NAMALWA (cell line): Measurements from ENCODE around the gene TPSB2.
"Not testable (repeated sequence)": the region's sequence is repeated elsewhere in the genome, so short reads cannot be mapped to it uniquely, and the experiment has no call there.

Experiments
- DNase-seq: peaks from one replicate; pipeline ENCODE4 v3.0.0-alpha.2; 2015; ENCODE audit warnings: low spot score

TPSB2 gene

DNA sequence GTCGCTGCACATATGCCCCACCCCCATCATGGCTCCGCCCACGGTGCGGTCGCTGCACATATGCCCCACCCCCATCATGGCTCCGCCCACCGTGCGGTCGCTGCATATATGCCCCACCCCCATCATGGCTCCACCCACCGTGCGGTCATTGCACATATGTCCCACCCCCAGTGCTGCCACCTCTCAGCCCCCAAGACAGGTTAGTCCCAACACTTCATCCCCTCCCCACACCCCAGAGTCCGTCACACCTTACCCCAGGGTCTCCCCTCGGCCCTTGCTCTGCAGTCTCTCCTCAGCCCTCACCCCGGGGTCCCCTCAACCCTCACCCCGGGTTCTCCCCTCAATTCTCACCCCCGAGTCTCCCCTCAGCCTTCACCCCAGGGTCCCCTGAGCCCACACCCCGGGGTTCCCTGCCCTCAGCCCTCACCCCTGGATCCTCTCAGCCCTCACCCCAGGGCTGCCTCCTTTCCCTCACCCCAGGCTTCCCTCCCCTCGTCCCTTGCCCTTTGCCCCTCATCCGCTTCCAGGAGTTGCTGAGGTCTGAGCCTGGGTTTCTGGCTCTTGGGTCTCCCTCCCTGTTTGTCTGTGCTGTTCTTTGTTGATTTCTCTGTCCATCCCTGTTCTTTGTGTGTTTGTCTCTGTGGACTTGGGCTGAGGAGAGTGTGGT is 30.5 kb downstream of the TPSB2 start:
- DNase-seq: peak; percentile 38

DNA sequence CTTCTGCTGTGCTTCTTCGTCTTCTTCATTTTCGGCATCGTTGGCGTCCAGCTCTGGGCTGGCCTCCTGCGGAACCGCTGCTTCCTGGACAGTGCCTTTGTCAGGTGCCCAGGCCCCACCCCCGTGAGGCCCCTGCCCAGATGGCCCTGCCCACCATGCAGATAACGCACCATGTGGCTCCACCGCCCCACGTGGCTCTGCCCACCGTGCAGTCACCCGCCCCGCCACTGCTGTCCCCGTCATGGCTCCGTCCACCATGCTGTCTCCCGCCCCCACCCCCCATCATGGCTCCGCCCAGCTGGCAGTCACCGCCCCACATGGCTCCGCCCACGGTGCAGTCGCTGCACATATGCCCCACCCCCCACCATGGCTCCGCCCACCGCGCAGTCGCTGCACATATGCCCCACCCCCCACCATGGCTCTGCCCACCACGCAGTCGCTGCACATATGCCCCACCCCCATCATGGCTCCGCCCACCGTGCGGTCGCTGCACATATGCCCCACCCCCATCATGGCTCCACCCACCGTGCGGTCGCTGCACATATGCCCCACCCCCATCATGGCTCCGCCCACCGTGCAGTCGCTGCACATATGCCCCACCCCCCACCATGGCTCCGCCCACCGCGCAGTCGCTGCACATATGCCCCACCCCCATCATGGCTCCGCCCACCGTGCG is 31.2 kb downstream of the TPSB2 start:
- not testable (repeated sequence) for DNase-seq

DNA sequence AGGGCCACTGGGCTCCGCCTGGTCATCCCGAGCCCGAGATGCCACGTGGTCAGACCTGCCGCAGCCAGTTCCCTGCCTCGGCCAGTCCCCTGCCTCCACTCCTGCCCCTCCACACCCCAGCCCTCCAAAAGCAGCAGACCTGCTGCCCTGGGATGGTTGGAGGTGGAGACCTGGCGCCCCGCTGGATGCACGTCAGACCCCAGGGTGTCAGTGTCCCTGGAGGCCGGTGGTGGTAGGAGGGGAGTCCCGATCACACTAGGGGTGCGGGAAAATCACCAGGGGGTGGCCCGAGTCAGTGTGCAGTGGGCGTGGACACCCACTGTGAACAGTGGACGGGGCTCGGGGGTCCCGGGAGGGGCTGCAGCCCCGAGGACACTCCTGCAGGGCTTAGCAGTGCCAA is 31.8 kb downstream of the TPSB2 start:
- DNase-seq: no peak

DNA sequence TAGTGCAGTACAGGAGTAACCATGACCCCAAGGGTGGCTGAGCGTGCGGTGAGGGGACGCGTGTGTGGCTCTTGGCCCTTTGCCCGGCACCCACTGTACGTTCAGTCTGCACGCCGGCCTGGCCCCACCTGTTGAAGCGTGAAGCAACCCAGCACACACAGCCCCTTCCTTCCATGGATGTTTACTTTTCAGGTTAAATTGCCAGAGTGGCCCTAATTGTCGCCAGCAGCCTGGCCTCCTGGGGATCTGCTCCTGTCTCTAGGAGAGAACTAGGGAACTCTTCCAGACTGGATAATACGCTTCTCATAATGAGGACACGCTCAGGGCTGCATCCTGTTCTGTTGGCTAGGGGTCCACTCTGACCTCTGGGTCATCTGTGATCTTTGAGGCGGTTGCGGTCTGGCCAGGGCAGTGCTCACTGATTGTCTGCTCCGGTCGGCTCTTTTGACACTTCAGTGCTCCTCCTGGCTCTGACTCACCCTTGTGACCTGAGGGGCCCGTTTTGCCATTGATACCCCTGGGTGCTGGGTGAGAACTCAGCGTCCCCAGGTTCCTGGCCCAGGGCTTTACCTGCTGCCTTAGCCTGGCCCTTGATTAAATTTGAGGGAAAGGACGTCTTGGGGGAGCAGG is 32.6 kb downstream of the TPSB2 start:
- DNase-seq: no peak

DNA sequence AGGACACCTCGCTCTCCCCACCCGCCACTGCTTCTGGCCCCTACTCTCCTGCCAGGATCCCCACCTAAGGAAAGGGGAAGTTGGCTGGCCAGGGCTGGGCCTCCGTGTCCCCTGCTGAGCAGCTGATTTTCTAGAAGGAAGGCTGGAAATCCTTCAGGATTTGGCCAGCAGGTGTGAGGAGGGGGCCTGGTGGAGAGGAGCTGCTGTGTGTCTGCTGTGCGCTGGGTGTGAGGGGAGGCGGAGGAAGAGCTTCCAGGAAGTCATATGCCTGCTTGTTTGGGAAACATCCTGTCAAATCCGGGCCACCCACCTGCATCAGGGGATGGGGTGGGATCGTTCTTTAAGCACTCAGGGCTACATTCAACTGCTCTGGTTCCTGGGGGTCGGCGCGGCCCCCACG is 33.5 kb downstream of the TPSB2 start:
- no peak for DNase-seq

DNA sequence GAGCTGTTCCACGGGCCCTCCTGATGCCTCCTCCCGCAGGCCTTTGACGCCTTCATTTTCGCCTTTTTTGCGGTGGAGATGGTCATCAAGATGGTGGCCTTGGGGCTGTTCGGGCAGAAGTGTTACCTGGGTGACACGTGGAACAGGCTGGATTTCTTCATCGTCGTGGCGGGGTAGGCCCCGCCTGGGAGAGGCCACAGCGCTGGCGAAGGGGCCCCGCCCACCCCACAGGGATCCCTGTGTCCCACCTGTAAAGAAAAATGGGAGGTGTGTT is 34.7 kb downstream of the TPSB2 start:
- no peak for DNase-seq

DNA sequence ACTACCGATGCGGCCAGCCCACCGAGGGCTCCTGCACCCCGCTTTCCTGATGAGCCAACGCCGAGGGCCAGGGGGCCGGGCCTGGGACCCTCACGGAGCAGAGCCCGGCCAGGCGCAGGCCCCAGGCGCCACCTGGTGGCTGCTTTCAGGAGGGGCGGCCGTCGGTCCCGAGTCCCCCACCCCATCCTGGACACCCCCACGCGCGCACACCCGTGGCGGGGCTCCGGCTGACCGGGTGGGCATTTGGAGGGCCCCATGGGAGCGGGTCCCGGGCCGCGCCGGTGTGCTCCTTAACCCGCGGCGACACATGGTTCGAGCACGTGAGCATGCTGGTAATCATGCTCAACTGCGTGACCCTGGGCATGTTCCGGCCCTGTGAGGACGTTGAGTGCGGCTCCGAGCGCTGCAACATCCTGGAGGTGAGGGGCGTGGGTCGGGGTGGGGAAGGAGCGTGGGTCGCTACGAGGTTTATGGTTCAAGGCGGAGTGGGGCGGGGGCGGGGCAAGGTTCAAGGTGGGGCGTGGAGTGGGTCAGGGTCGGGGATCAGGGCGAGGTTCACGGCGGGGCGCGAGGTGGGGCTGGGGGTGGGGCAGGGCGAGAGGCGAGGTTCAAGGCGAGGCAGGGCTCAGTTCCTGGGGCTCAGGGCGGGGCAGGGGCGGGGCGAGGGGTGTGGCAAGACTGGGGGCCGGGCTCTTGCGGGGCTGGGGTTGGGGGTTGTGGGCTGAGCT is 35.2 kb downstream of the TPSB2 start:
- DNase-seq: no peak

DNA sequence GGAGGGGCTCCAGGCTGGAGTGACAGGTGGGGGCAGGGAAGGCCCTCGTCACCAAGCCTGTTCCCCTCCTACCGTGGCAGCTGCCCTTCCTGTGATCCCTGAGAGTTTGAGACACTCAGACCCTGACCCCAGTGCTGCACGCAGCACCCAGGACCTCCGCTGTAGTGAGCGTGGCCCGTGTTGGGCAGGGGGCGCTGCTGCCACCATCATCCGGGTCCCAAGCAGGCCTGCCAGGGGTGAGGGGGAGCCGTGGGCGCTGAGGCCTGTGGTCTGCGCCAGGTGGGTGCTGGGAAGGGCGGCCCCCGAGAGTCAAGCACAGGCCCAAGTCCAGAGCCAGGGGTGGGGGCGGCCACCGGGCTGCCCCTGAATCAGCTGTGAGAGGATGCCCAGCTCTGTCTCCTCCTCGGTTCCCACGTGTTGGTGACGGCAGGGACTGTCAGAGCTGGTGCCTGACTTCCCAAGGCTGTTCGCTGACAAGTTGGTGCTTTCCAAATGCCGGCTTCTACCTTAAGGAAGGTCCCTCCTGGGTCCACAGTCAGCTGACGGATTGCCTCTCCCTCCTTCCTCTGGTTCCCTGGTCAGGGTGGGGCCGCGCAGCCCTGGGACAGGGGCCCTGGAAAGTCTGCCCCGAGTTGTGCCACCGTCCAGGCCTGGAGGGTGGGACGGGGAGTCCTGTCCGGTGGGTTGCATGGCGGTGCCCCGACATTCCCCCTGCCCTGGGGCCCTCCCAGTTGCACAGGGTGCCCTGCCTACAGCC is 36.0 kb downstream of the TPSB2 start:
- no peak for DNase-seq

DNA sequence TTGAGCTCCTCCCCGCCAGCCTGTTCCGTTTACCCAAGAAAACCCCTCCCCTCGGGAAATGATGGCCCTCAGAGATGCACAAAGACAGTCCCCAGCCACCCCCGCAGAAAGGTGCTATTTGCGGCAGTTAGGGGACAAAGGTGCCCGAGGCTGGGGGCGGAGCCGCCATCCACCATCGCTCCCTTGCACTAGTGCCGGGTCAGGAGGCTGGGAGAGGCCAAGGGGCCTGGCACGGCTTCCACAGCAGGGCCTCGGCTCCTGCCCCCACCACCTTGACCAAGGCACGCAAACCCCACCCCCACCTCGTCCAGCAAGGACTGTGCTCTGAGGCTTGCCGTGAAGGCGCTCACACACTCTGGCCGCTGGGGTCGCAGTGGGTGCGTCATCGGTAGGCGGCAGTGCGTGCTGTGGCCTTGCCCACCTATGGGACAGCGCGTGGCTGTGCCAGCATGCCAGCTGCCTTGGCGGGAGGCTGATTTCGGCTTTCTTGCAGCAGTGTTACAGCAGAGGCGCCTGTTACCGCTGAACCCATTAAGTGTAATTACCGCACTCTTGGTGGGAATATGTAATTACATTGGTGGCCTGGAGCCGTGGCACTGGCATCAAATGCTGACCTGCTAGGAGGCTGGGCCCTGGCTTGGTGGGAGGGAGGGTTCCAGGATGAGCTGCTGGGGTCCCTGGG is 36.7 kb downstream of the TPSB2 start:
- DNase-seq: no peak

DNA sequence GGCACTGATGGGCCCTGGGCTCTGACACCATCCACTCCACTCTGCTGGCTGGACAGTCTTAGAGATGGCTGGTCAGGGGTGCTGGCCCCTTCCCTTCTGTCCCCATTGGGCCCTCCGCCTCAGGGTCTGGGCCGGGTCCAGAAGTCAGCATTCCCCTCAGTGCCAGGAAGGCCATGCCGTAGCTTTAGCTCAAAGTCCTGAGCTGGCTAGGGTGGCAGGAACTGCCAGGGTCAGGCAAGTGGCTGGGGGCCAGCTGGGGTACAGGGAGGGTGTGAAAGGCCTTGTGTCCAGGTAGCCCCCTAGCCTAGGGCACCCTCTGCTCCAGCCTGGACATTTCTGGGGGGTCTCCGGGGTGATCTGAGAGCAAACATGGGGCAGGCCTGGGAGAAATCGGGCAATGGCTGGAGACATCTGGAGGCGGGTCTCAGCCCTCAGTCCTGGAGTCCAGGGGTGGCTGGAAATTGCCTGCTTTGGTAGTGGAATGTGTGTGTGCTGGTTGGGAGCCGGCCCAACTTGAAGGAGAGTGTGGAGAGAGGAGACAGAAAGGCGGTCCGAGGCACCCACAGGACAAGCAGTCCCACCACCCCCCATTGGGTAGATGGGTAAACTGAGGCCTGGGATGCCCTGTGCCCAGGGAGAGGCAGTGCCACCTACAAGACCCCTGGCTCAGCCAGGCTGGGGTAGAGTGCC is 37.5 kb downstream of the TPSB2 start:
- DNase-seq: no peak

DNA sequence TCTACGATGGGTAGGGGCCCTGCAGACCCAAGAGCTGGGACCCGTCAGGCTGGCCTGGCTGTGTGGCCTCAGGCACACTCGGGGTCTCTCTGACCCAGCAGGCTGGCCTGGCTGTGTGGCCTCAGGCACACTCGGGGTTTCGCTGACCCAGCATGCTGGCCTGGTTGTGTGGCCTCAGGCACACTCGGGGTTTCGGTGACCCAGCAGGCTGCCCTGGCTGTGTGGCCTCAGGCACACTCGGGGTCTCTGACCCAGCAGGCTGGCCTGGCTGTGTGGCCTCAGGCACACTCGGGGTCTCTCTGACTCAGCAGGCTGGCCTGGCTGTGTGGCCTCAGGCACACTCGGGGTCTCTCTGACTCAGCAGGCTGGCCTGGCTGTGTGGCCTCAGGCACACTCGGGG is 39.2 kb downstream of the TPSB2 start:
- DNase-seq: not testable (repeated sequence)

DNA sequence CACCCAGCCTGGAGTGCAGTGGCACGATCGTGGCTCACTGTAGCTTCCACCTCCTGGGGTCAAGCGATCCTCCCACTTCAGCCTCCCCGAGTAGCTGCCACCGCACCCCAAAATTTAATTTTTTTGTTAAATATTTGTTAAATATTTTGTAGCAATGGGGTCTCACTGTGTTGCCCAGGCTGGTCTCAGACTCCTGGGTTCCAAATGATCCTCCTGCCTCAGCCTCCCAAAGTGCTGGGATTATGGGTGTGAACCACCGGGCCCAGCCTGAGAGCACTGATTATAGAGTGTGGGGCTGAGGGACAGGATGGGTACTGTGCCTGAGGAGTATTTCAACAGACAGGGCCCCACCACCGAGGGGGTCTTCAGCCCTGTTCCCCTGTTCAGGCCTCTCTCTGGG is 40.5 kb downstream of the TPSB2 start:
- no peak for DNase-seq

DNA sequence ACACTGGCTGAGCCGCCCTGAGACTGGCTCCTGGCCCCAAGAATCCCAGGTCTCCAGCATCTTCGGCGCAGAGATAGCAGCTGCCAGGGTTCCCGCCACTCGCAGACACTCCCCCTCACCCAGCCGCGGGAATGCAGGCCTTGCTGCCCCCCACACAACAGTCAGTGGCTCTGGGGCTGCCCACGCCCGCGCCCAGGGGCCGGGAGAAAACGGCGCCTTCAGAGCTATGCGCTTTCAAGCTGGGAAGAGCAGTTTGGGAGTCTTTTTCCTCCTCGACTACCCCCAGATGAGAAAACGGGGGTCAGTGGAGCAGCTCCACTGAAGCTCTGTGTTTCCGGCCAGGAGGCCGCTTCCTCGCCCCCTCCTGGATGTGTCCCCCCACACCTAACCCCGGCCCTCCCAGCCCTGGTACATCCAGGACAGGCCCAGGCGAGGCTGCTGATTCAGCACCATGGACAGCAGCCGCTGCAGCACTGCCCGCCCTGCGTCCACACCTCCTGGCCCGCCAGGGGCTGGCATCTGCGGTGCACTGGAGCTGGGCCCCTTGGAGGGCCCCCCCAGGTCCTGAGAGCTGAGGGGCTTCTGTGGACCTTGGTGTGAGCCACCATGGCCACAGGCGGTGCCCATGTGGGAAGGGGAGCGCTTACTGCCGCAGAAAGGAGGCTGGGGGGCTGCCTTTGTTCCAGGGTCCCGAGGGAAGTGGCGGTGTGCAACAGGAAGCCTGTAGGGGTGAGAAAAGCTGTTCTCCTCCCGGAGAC is 41.4 kb downstream of the TPSB2 start:
- DNase-seq: peak; percentile 59

DNA sequence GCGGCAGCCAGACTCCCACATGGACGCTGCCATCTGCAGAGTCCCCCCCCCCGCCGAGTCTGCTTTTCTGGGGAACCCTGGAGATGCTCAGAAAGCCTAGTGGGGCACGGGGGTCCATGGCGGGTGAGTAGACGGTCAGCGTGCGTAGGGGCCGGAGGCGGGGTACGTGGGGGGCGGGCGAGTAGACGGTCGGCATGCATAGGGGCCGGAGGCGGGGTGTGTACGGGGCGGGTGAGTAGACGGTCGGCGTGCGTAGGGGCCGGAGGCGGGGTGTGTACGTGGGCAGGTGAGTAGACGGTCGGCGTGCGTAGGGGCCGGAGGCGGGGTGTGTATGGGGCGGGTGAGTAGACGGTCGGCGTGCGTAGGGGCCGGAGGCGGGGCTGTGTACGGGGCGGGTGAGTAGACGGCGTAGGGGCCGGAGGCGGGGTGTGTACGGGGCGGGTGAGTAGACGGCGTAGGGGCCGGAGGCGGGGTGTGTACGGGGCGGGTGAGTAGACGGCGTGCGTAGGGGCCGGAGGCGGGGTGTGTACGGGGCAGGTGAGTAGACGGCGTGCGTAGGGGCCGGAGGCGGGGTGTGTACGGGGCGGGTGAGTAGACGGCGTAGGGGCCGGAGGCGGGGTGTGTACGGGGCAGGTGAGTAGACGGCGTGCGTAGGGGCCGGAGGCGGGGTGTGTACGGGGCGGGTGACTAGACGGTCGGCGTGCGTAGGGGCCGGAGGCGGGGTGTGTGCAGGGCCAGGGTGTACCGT is 44.4 kb downstream of the TPSB2 start:
- not testable (repeated sequence) for DNase-seq

DNA sequence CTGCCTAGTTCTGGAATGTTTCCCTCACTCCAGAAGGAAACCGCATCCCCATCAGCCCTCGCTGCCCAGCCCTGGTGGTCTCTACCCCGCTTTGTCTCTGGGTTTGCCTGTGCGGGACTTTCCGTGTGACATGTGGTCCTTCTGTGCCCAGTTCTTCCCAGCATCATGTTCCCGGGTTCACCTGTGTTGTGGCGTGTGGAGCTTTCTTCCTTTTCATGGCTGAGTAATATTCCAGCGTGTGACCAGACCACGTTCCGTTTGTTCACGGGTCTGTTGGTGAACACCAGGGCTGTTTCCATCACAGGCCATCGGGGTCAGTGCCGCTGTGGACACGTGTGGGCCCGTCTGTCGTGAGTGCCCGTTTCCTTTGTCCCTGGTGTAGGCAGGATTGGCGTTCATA is 45.0 kb downstream of the TPSB2 start:
- DNase-seq: no peak

DNA sequence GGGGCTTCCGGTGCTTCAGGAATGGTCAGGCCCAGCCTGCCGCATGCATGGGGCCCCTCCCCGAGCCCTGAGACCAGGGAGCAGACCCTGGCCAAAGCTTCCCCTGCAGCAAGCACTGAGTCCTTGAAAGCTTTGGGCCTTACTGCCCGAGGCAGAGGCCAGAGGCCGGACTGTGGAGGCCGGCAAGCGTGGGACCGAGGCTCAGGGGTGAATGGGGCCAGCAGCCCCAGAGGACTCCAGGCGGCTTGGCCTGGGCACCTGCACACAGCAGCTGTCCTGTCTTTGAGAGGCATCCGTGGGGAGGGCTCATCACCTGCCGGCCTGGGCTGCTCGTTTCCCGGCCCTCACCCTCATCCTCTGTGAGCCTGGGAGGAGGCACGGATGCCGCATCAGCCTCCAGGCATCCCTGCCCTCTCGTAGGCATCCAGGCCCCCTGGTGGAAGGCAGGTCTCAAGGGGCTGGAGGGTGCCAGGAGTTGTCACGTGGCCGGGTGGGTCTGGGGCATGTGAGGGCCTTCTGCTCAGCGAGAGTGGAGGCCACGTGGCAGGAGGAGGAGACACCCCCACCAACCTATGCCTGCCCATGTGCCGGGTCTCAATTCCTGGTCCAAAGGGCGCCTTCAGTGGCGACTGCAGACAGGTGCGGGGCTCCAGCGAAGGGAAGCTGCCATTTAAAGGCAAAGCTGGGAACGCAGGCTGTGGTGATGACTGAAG is 45.7 kb downstream of the TPSB2 start:
- DNase-seq: no peak

DNA sequence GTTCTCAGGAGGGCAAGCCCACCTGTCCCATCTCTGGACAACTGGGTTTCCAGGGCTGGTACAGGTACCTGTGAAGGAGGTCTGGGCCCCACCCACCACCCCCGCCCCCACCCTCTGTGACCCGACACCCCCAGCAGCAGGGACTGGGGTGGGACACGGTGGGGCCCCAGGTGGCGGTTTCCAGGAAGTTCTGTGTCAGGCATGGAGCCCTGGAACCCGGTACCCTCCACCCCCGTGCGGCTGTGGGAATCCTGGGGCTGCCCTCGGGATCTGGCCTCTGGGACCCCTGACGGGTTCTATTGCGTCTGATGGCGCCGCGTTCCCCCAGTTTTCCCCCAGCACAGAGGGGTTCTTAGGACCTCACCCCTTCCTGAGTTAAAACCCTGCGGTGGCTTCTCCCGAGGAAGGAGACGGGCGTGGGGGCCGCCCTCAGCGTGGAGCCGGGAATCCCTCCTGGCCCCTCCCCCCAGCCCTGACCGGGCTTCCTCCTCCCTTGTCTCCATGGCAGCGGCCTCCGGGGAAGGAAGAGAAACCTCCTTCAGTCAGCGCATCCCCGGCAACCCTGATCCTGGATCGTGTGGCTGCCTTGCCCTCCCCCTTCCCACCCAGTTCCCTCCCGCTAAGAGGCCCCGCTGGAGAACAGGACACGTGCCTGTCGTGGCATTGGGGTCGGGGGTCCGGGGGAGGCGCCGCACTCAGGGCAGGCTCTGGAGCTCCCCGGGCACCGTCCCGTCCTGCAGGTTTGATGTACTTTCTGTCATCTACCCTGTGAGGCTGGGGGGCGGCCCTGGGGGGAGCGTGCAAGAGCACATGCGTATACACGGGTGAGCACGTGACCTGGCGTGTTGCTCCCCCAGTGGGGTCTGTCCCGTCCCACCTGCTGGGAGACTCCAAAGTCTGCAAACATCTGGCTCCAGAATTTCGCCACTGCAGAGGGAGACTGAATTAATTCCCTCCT is 46.8 kb downstream of the TPSB2 start:
- no peak for DNase-seq

DNA sequence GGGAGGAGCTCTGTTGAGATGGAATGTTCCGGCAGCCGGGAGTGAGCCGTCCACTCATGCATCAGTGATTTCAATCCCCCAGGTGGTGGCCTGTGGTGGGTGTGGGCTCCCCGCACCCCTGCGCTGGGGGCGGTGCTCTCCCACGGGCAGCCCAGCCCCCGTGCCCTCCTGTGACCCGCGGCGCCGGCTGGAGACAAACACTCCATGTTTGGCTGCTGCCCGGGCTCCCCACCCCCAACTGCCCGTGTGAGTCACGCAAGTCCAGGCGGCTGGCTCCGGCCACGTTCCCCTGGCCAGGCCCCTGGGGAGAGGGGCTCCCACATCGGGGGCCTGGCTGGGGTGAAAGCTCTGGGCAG is 47.7 kb downstream of the TPSB2 start:
- DNase-seq: no peak
